GM23338 (cell line): ENCODE results near the gene MSANTD4. TPM values are rescaled to one million over a fixed set of nuclear protein-coding genes. Genes with fewer than 3 reads are reported as not detected.

Source experiments
- ATAC-seq: fragments of 200-7000 bp; cut with Tn5 transposase; 3 replicates; pipeline ENCODE4 v1.9.1; 2020
- DNase-seq: peaks from one replicate; pipeline ENCODE4 v3.0.0-alpha.2; 2015; ENCODE audit warnings: low spot score
- H2AFZ ChIP-seq: fragments of 200-600 bp; sonication (generic); 2 replicates; pipeline ENCODE4 v1.8.0; 2016; ENCODE audit warnings: antibody characterized with exemption, mild to moderate bottlenecking, moderate library complexity
- H3F3A ChIP-seq: fragments of 200-600 bp; sonication (generic); replicated peaks from 2 replicates; pipeline ENCODE4 v1.8.0; 2017; ENCODE audit warnings: antibody characterized with exemption, mixed run types, low read depth
- H3K27ac ChIP-seq: fragments of 200-600 bp; sonication (generic); 2 replicates; pipeline ENCODE4 v1.6.1; 2016; ENCODE audit warnings: low read depth
- H3K27me3 ChIP-seq: fragments of 200-600 bp; sonication (generic); 2 replicates; pipeline ENCODE4 v1.8.0; 2016; ENCODE audit warnings: mild to moderate bottlenecking, mixed run types, moderate library complexity; ENCODE audit not compliant: insufficient read depth
- H3K36me3 ChIP-seq: fragments of 200-600 bp; sonication (generic); 2 replicates; pipeline ENCODE4 v1.8.0; 2016; ENCODE audit warnings: mild to moderate bottlenecking; ENCODE audit not compliant: insufficient read depth
- H3K4me1 ChIP-seq: fragments of 200-600 bp; sonication (generic); 2 replicates; pipeline ENCODE4 v1.8.0; 2016; ENCODE audit warnings: mild to moderate bottlenecking, moderate library complexity; ENCODE audit not compliant: insufficient read depth
- H3K4me2 ChIP-seq: fragments of 200-600 bp; sonication (generic); 2 replicates; pipeline ENCODE4 v1.7.1; 2017; ENCODE audit warnings: mixed run types
- H3K4me3 ChIP-seq: fragments of 200-600 bp; sonication (generic); 2 replicates; pipeline ENCODE4 v1.6.1; 2016; ENCODE audit warnings: mixed run types
- H3K79me2 ChIP-seq: fragments of 200-600 bp; sonication (generic); replicated peaks from 2 replicates; pipeline ENCODE4 v1.8.0; 2017; ENCODE audit warnings: mild to moderate bottlenecking; ENCODE audit not compliant: insufficient read depth
- H3K9me2 ChIP-seq: fragments of 200-600 bp; sonication (generic); 2 replicates; pipeline ENCODE4 v1.8.0; 2017; ENCODE audit not compliant: insufficient read depth
- H4K20me1 ChIP-seq: fragments of 200-600 bp; sonication (generic); replicated peaks from 2 replicates; pipeline ENCODE4 v1.8.0; 2017; ENCODE audit warnings: mild to moderate bottlenecking; ENCODE audit not compliant: insufficient read depth
- H3K27ac Mint-ChIP-seq: 2 replicates; pipeline ENCODE4 v1.8.0; 2020; ENCODE audit warnings: inconsistent platforms, mild to moderate bottlenecking, moderate library complexity, mixed read lengths
- H3K27me3 Mint-ChIP-seq: 3 replicates; pipeline ENCODE4 v1.8.0; 2022; ENCODE audit warnings: low read depth, mild to moderate bottlenecking, moderate library complexity, mixed read lengths, inconsistent platforms; ENCODE audit not compliant: insufficient read depth, poor library complexity
- H3K36me3 Mint-ChIP-seq: 3 replicates; pipeline ENCODE4 v1.8.0; 2021; ENCODE audit warnings: low read depth, mild to moderate bottlenecking, inconsistent platforms, moderate library complexity, mixed read lengths
- H3K4me1 Mint-ChIP-seq: 3 replicates; pipeline ENCODE4 v1.8.0; 2020; ENCODE audit warnings: mild to moderate bottlenecking, inconsistent platforms, mixed read lengths
- H3K4me3 Mint-ChIP-seq: 3 replicates; pipeline ENCODE4 v1.8.0; 2021; ENCODE audit warnings: moderate library complexity, mild to moderate bottlenecking, inconsistent platforms, mixed read lengths
- H3K9me3 Mint-ChIP-seq: 3 replicates; pipeline ENCODE4 v1.8.0; 2020; ENCODE audit warnings: moderate library complexity, mild to moderate bottlenecking, inconsistent platforms, mixed read lengths
- CREB1 ChIP-seq: fragments of 250-450 bp; sonication (Bioruptor Pico); IDR thresholded peaks from 2 replicates; pipeline ENCODE4 v1.5.0; 2020; ENCODE audit warnings: low read depth, mild to moderate bottlenecking, moderate library complexity
- CTCF ChIP-seq, 2 experiments: fragments of 200-600 bp in 1 of 2; sonication (generic) in 1 of 2; conservative IDR thresholded peaks; 2 replicates each; pipeline versions ENCODE4 v1.5.1 to v1.6.1; 2016 to 2017; ENCODE audit warnings: antibody characterized with exemption in 2 of 2, low read depth in 2 of 2, mild to moderate bottlenecking in 2 of 2, moderate library complexity in 1 of 2
- ETS1 ChIP-seq: IDR thresholded peaks from 2 replicates; pipeline ENCODE4 v1.6.1; 2016; ENCODE audit warnings: antibody characterized with exemption
- EZH2 ChIP-seq: fragments of 200-600 bp; sonication (generic); IDR thresholded peaks from one replicate; pipeline ENCODE4 v1.8.0; 2017; ENCODE audit warnings: antibody characterized with exemption, mild to moderate bottlenecking, low read depth; ENCODE audit not compliant: unreplicated experiment
- EZH2phosphoT487 ChIP-seq: fragments of 200-600 bp; sonication (generic); IDR thresholded peaks from one replicate; pipeline ENCODE4 v1.8.1; 2018; ENCODE audit warnings: antibody characterized with exemption; ENCODE audit not compliant: unreplicated experiment
- JUNB ChIP-seq: IDR thresholded peaks from one replicate; pipeline ENCODE4 v1.6.1; 2016; ENCODE audit warnings: antibody characterized with exemption; ENCODE audit not compliant: unreplicated experiment
- NANOG ChIP-seq: IDR thresholded peaks from 2 replicates; pipeline ENCODE4 v1.6.1; 2016; ENCODE audit warnings: antibody characterized with exemption, borderline replicate concordance
- POLR2AphosphoS5 ChIP-seq: IDR thresholded peaks from 2 replicates; pipeline ENCODE4 v1.6.1; 2016; ENCODE audit warnings: antibody characterized with exemption, low read depth
- STAT1 ChIP-seq: IDR thresholded peaks from one replicate; pipeline ENCODE4 v1.6.1; 2016; ENCODE audit warnings: antibody characterized with exemption; ENCODE audit not compliant: unreplicated experiment
- ZNF114 ChIP-seq: fragments of 250-450 bp; sonication (Bioruptor Pico); IDR thresholded peaks from 2 replicates; pipeline ENCODE4 v1.5.0; 2020; ENCODE audit warnings: mild to moderate bottlenecking, moderate library complexity
- ZNF331 ChIP-seq: fragments of 250-450 bp; sonication (Bioruptor Pico); IDR thresholded peaks from 2 replicates; pipeline ENCODE4 v1.5.0; 2020; ENCODE audit warnings: low read depth, mild to moderate bottlenecking, moderate library complexity
- ZNF462 ChIP-seq: fragments of 250-450 bp; sonication (Bioruptor Pico); IDR thresholded peaks from 2 replicates; pipeline ENCODE4 v1.5.0; 2020; ENCODE audit warnings: mild to moderate bottlenecking, moderate library complexity
- polyA plus RNA-seq: library from polyadenylated mRNA; unstranded; fragments of >200 nt; fragmentation: Nextera tagmentation; extraction: Ambion mirVana; gene quantifications from 2 replicates; pipeline ENCODE4 v1.2.1, GENCODE V29; 2016
- total RNA-seq: library from RNA; depleted of rRNA; stranded (reverse); fragments of >200 nt; shearing (Covaris generic); gene quantifications from 2 replicates; pipeline ENCODE4 v1.2.3, GENCODE V29; 2014

The MSANTD4 gene
- total and polyA plus RNA-seq, 2 experiments from 2014 or later: 13.2 to 31.1 TPM

GRCh38 chr11:105969756-105970155 lies 52.3 kb downstream of the MSANTD4 start:
- TF ChIP-seq POLR2AphosphoS5: no peak
- Histone ChIP-seq H3K9me2 (no peaks in the 10 kb centered on the region), H3K27ac (no peak overlapping the region), H3K4me2 (no peak overlapping the region), H3K27me3 (no peaks in the 10 kb centered on the region), H3K4me3 (no peak overlapping the region), H3K36me3 (no peaks in the 10 kb centered on the region), H2AFZ (no peak overlapping the region), H4K20me1 (no peaks in the 10 kb centered on the region), H3K4me1 (0 out of 2 replicates have a peak, but pooled peaks cover 8% of the 10 kb centered on the region), H3F3A (no peaks in the 10 kb centered on the region), H3K79me2 (no peaks in the 10 kb centered on the region)
- Mint-ChIP-seq H3K36me3 (no peaks in the 10 kb centered on the region), H3K4me3 (no peak overlapping the region), H3K9me3 (no peaks in the 10 kb centered on the region), H3K27me3 (no peaks in the 10 kb centered on the region), H3K27ac (no peak overlapping the region), H3K4me1 (peaks cover 8% of the 10 kb centered on the region; the same call in 2 of the 3 replicates)
- DNase-seq (no peak), ATAC-seq (no peak)

- H3K9me3 Mint-ChIP-seq: no peaks in the 10 kb centered on the region
- H3F3A ChIP-seq: no peaks in the 10 kb centered on the region
- no peak overlapping the region for H3K4me2 ChIP-seq
- peaks cover 8% of the 10 kb centered on the region; the same call in 2 of the 3 replicates for H3K4me1 Mint-ChIP-seq
- ATAC-seq (no peak), DNase-seq (no peak)
- no peaks in the 10 kb centered on the region for H3K79me2 ChIP-seq
- H3K4me3 Mint-ChIP-seq: no peak overlapping the region
- no peaks in the 10 kb centered on the region for H4K20me1 ChIP-seq
- H3K27me3 Mint-ChIP-seq: no peaks in the 10 kb centered on the region
- H3K4me3 ChIP-seq: no peak overlapping the region
- H3K9me2 ChIP-seq: no peaks in the 10 kb centered on the region
- no peaks in the 10 kb centered on the region for H3K27me3 ChIP-seq
- H3K27ac Mint-ChIP-seq: no peak overlapping the region
- H2AFZ ChIP-seq: no peak overlapping the region
- no peak overlapping the region for H3K27ac ChIP-seq
- TF ChIP-seq ZNF114 (CRISPR knock-in tag) (no peak), ZNF331 (CRISPR knock-in tag) (no peak), EZH2 (no peak), JUNB (no peak), ZNF462 (CRISPR knock-in tag) (no peak), EZH2phosphoT487 (no peak), CTCF (conservative IDR thresholded peaks at IDR 0.05; ENCODE audit: low read depth in 2 of 2) (no peak), CREB1 (CRISPR knock-in tag) (no peak), ETS1 (no peak), NANOG (no peak), STAT1 (no peak)
- no peaks in the 10 kb centered on the region for H3K36me3 ChIP-seq
- H3K4me1 ChIP-seq: 0 out of 2 replicates have a peak, but pooled peaks cover 8% of the 10 kb centered on the region
- H3K36me3 Mint-ChIP-seq: no peaks in the 10 kb centered on the region
These were observed 53.9 kb downstream of the MSANTD4 start for GRCh38 chr11:105968021-105968697.
